Uterus (tissue), 2 donors: Measurements from ENCODE around the gene SERAC1.

ENCODE experiments used
- CTCF ChIP-seq, 4 experiments: fragments of 200-600 bp in 2 of 4; fragments of 450-650 bp in 2 of 4; sonication (generic) in 2 of 4; IDR thresholded peaks; one replicate each; pipeline ENCODE4 v1.5.1; 2016 to 2019; ENCODE audit warnings: antibody characterized with exemption in 4 of 4, mild to moderate bottlenecking in 2 of 4, moderate library complexity in 1 of 4
- POLR2A ChIP-seq, 2 donors: fragments of 450-650 bp; IDR thresholded peaks; one replicate each; pipeline ENCODE4 v1.6.1; 2016; ENCODE audit warnings: antibody characterized with exemption in 2 of 2, mild to moderate bottlenecking in 1 of 2, moderate library complexity in 1 of 2

- TF ChIP-seq CTCF (IDR thresholded peaks at IDR 0.05) (no peak), POLR2A (IDR thresholded peaks at IDR 0.05) (no peak)
Measured at GRCh38 chr6:158174514-158174913, 6.5 kb upstream of the SERAC1 start.
